Brain microvascular endothelial cell (primary cell): ENCODE measurements around the gene SHANK3.

Experiments used
- DNase-seq: peaks from one replicate; pipeline ENCODE4 v3.0.0-alpha.2; 2020
- H3K27ac ChIP-seq: fragments of 250-450 bp; sonication (Bioruptor Pico); 2 replicates; pipeline ENCODE4 v1.5.1; 2020; ENCODE audit warnings: mild to moderate bottlenecking, moderate library complexity
- H3K27me3 ChIP-seq: fragments of 250-450 bp; sonication (Bioruptor Pico); replicated peaks from 2 replicates; pipeline ENCODE4 v1.5.1; 2020; ENCODE audit warnings: mild to moderate bottlenecking
- H3K36me3 ChIP-seq: fragments of 250-450 bp; sonication (Bioruptor Pico); replicated peaks from 2 replicates; pipeline ENCODE4 v1.5.1; 2020; ENCODE audit warnings: mild to moderate bottlenecking
- H3K4me3 ChIP-seq: 2 replicates; pipeline ENCODE4 v1.5.1; 2011; ENCODE audit warnings: low read depth, mild to moderate bottlenecking, control low read depth, low read length, moderate library complexity
- in situ Hi-C: cut with HindIII; loops from 2 replicates; pipeline ENCODE4 v1.10.0; 2017; ENCODE audit warnings: low sequenced_read_pairs, low pct_ligation_motif_present
- TF ChIP-seq, protein P1 (sequence below): IDR thresholded peaks from 2 replicates; pipeline ENCODE4 v1.5.1; 2011; ENCODE audit warnings: low read depth, mild to moderate bottlenecking, moderate library complexity, low read length, control low read depth, inconsistent platforms; ENCODE audit errors: missing control alignments

Gene SHANK3

DNA sequence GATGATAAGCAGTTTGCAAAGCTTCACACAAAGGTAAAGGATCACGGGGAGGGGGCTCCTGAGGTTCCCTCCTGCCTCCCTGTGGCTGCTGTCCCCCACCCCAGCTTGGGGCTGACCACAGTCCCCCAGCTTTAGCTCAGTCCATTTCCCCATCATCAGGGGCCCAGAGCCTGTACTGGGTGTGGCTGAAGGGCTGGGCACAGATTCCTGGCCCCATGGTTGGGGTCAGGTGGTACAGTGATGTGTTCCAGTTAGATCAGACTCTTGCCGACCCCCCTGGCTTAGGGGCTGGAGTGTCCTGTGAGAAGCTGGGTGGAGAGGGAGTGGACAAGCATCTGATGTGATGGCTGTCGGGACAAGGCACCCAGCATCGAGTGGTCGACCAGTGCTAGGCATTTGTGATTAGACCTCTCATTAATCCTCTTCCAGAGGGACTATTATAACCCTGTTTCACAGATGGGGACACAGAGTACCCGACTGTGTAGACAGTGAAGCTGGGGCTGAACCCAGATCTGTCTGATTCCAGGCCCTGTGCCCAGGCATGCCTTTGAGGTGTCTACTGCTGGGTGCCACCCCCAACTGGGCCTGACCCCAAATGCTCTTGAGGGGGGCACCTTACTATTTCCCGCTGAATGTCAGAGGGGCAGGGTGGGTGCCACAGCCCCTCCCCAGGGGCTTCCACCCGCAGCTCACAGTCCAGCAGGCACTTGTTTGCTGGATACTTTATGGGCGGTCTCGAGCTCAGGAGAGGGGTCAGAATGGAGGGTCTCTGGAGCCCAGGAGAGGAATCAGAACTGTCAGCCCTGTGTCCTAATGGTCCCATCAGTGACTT lies 4.3 kb downstream of the SHANK3 start:
- no peak overlapping the region for H3K27ac ChIP-seq
- no peak for DNase-seq
- H3K36me3 ChIP-seq = no peaks in the 10 kb centered on the region
- no peak overlapping the region for H3K4me3 ChIP-seq
- in situ Hi-C loops = no loop called here
- H3K27me3 ChIP-seq = peaks cover 20% of the 10 kb centered on the region
- TF ChIP-seq, protein P1, sequence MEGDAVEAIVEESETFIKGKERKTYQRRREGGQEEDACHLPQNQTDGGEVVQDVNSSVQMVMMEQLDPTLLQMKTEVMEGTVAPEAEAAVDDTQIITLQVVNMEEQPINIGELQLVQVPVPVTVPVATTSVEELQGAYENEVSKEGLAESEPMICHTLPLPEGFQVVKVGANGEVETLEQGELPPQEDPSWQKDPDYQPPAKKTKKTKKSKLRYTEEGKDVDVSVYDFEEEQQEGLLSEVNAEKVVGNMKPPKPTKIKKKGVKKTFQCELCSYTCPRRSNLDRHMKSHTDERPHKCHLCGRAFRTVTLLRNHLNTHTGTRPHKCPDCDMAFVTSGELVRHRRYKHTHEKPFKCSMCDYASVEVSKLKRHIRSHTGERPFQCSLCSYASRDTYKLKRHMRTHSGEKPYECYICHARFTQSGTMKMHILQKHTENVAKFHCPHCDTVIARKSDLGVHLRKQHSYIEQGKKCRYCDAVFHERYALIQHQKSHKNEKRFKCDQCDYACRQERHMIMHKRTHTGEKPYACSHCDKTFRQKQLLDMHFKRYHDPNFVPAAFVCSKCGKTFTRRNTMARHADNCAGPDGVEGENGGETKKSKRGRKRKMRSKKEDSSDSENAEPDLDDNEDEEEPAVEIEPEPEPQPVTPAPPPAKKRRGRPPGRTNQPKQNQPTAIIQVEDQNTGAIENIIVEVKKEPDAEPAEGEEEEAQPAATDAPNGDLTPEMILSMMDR = no peak

GRCh38 chr22:50677493-50678217 lies 5.0 kb downstream of the SHANK3 start:
- in situ Hi-C loops = no loop called here

GRCh38 chr22:50678218-50678650 lies 5.6 kb downstream of the SHANK3 start:
- Histone ChIP-seq H3K27ac (no peak overlapping the region), H3K36me3 (no peaks in the 10 kb centered on the region), H3K4me3 (no peak overlapping the region), H3K27me3 (peaks cover 16% of the 10 kb centered on the region)
- DNase-seq = no peak
- in situ Hi-C loops = no loop called here
- TF ChIP-seq, protein P1 = no peak

More at GRCh38 chr22:50677493-50678217, 5.0 kb downstream of the SHANK3 start:
- Histone ChIP-seq H3K27ac (no peak overlapping the region), H3K27me3 (peaks cover 20% of the 10 kb centered on the region), H3K36me3 (no peaks in the 10 kb centered on the region), H3K4me3 (no peak overlapping the region)
- TF ChIP-seq, protein P1 = no peak
- no peak for DNase-seq

DNA sequence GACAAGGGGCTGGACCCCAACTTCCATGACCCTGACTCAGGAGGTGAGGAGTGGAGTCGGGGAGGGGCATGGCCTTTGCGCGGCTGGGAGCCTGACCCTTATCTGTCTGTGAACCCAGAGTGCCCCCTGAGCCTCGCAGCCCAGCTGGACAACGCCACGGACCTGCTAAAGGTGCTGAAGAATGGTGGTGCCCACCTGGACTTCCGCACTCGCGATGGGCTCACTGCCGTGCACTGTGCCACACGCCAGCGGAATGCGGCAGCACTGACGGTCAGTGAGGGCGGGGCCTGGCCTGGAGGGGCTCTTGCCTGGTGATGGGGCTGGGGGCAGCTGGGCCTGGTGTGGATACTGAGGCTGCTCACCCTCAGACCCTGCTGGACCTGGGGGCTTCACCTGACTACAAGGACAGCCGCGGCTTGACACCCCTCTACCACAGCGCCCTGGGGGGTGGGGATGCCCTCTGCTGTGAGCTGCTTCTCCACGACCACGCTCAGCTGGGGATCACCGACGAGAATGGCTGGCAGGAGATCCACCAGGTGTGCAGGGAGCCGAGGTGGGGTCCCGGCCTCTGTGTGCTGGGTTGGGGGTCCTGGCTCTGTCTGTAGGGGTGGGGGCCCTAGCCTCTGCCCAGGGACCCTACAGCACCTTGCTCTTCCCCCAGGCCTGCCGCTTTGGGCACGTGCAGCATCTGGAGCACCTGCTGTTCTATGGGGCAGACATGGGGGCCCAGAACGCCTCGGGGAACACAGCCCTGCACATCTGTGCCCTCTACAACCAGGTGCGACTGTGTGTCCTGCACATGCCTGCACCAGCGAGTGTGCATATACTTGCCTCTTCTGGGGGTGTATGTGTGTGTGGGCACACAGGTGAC lies 6.3 kb downstream of the SHANK3 start:
- H3K4me3 ChIP-seq = no peak overlapping the region
- in situ Hi-C loops = no loop called here
- no peaks in the 10 kb centered on the region for H3K36me3 ChIP-seq
- TF ChIP-seq, protein P1 = no peak
- no peak overlapping the region for H3K27ac ChIP-seq
- no peak for DNase-seq
- peaks cover 10% of the 10 kb centered on the region for H3K27me3 ChIP-seq

DNA sequence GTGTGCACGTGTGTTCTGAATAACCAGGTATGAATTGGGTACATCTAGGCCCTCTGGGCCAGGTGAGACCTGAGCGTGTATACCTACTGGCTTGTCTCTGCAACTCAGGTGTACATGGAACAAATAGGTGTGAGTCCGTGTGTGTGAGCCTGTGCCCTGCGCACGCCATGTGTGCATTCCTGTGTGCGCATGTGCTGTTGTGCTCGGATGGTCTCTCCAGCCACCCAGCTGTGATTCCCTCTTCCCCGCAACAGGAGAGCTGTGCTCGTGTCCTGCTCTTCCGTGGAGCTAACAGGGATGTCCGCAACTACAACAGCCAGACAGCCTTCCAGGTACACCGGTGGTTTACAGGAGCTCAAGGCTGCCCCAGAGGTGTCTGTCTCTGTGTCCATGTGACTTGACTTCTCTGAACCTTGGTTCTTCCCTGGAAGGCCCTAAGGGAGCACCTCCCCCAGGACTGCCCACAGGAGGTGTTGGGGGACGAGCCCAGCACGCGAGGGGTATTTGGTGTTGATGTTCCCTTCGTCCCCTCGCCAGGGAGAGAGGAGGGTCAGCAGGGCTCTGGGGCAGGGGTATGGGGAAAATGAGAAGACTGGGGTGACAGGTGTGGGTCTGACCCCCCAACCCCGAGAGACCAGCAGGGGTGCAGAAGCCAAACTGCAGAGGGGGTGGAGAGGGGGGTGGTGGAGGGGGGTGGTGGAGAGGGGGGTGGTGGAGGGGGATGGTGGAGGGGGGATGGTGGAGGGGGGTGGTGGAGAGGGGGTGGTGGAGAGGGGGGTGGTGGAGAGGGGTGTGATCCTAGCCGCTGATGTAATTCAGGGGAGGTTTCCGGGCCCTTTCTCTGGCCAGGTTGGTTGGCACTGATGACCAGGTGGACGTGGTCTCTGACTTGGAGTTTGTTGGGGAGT lies 10.7 kb downstream of the SHANK3 start:
- Histone ChIP-seq H3K27ac (no peak overlapping the region), H3K27me3 (no peaks in the 10 kb centered on the region), H3K36me3 (no peaks in the 10 kb centered on the region), H3K4me3 (no peak overlapping the region)
- in situ Hi-C loops = no loop called here
- no peak for DNase-seq
- TF ChIP-seq, protein P1 = no peak
